GM13977 (cell line): ENCODE data around the gene GSTM4.

Experiments used
- DNase-seq: peaks from one replicate; pipeline ENCODE4 v3.0.0; 2012; ENCODE audit warnings: low spot score
- CTCF ChIP-seq: IDR thresholded peaks from 2 replicates; pipeline ENCODE4 v1.5.1; 2012; ENCODE audit warnings: mild to moderate bottlenecking, control low read depth; ENCODE audit not compliant: insufficient read depth; ENCODE audit errors: extremely low read depth, missing control alignments
- in situ Hi-C: fragments of 300-500 bp; cut with MboI; formaldehyde crosslinking; loops from one replicate; pipeline ENCODE4 v1.12.0; 2022; ENCODE audit warnings: low sequenced_read_pairs, low pct_unique_long_range_greater_than_20kb, mixed read lengths, inconsistent platforms; ENCODE audit not compliant: unreplicated experiment

Gene GSTM4

GRCh38 chr1:109621379-109622136, 34.3 kb upstream of the GSTM4 start:
- in situ Hi-C loops, result no loop called here
- DNase-seq, result no peak
- no peak for TF ChIP-seq CTCF

GRCh38 chr1:109622137-109622892, 33.6 kb upstream of the GSTM4 start:
- in situ Hi-C loops, result no loop called here
- DNase-seq, result no peak
- TF ChIP-seq CTCF, result no peak

- in situ Hi-C loops, result no loop called here
- TF ChIP-seq CTCF, result no peak
- DNase-seq, result no peak
These were observed 33.0 kb upstream of the GSTM4 start for GRCh38 chr1:109622895-109623294.

- TF ChIP-seq CTCF, result no peak
- no peak for DNase-seq
- in situ Hi-C loops, result no loop called here
These were observed 32.2 kb upstream of the GSTM4 start for GRCh38 chr1:109623601-109624161.

GRCh38 chr1:109624201-109625010, 31.5 kb upstream of the GSTM4 start:
- no peak for DNase-seq
- in situ Hi-C loops, result no loop called here
- TF ChIP-seq CTCF, result no peak

GRCh38 chr1:109625176-109625575, 30.7 kb upstream of the GSTM4 start:
- in situ Hi-C loops, result no loop called here
- DNase-seq, result no peak
- TF ChIP-seq CTCF, result no peak
